GM18517 (cell line): ENCODE measurements around the gene HTR3B.
"Not testable (repeated sequence)": the region's sequence is repeated elsewhere in the genome, so short reads cannot be mapped to it uniquely, and the experiment has no call there.

Source experiments
- ATAC-seq: cut with Tn5 transposase; IDR thresholded peaks from one replicate; pipeline ENCODE4 v1.9.1; 2021; ENCODE audit warnings: mild to moderate bottlenecking, moderate library complexity; ENCODE audit not compliant: unreplicated experiment

The HTR3B gene

DNA sequence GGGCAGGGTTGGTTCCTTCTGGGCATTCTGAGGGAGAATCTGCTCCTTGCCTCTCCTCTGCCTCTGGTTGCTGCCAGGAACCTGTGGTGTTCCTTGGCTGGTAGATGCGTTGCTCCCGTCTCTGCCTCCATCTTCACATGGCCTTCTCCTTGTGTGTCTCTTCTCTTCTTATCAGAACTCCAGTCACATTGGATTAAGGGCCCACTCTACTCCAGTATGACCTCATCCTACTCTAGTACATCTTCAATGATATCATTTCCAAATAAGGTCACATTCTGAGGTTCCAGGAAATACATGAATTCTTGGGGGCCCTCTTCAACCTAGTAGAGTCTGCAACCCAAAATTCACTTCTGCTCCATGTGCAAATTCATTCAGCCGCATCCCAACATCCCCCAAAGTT is 33.3 kb downstream of the HTR3B start:
- ATAC-seq = no peak

DNA sequence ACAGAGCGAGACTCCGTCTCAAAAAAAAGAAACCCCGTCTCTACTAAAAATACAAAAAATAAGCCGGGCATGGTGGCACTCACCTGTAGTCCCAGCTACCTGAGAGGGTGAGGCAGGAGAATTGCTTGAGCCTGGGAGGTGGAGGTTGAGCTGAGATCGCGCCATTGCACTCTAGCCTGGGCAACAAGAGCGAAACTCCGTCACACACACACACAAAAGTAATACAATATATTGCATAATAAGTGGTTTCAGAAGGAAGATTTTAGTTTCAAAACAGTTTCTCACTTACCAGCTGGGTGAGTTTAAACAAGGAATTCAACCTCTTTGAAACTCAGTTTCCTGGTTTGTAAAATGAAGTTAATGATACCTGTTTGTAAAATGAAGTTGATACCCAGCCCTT is 37.7 kb downstream of the HTR3B start:
- no peak for ATAC-seq

- ATAC-seq = not testable (repeated sequence)
Measured at GRCh38 chr11:113946162-113946561, 41.6 kb downstream of the HTR3B start.

GRCh38 chr11:113947994-113948393 is 43.4 kb downstream of the HTR3B start:
- ATAC-seq = no peak

GRCh38 chr11:113949891-113950290 is 45.3 kb downstream of the HTR3B start:
- no peak for ATAC-seq

DNA sequence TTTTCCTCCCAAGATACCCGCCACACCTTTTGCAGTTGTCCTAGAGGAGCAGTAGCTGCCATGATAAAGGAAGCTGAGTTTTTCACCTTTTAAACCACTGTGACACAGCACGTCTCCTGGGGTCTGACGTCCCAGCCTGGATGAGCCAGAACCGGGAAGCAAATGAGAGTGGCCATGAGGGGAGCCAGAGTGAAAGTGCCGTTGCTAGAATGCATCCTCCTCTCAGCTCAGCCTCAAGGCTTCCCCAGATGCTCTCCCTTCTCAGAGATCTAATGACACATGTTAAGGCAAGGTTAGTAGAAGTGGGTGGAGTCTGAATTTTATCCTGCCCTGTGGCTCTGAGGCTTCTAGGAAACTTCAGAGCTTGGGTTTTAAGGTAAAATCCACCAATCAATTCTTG is 46.9 kb downstream of the HTR3B start:
- ATAC-seq = no peak

DNA sequence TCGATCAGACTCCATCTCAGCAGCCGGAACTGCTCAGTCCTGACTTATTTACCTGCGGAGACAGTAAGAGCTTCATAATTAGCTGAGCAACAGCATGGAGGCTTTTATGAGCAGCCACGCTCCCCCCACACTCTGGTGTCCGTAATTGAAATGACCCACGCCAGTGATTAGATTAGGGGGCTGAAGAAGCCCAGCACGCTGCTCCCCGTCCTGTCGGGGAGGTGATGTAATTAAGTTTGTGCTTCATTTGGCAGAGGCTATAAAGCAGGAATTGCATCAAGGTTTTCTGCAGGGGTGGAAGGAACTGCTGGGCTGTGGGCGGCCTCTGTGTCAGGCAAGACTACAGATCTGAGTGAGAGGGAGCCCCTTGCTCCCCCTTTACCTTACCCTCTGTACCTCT is 47.5 kb downstream of the HTR3B start:
- ATAC-seq = no peak

- ATAC-seq = no peak
Measured at GRCh38 chr11:113952588-113952987, 48.0 kb downstream of the HTR3B start.

GRCh38 chr11:113954235-113954634 is 49.6 kb downstream of the HTR3B start:
- no peak for ATAC-seq

- ATAC-seq = no peak
Measured at GRCh38 chr11:113956986-113957385, 52.4 kb downstream of the HTR3B start.

DNA sequence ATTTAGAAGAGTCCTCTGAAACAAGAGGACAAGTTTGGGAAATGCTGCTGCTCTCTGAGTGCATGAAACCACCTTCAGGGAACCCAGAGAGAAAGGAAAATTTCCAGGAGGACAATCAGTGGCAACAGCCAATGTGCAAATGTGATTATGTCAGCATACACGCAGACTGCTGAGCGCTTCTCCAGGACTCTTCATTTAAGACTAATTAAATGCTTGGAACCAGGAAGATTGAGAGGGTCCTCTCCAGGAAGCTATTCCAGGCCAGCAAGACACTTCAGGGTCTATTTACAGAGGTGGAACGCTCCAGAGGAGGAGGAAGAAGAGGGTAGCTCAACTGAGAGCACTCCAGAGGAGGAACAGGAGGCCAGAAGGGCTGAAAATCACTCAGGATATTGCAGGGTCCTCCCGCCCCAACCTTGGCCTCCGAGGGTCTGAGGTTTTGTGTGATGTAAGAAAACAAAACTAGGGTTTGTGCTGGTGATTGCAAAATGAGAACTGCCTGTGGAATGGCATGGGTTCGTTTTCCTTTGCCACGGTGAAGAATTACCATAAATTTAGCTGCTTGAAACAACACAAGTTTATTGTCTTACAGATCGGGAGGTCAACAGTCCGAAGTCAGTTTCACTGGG is 56.2 kb downstream of the HTR3B start:
- no peak for ATAC-seq

- no peak for ATAC-seq
Measured at GRCh38 chr11:113967361-113967760, 62.8 kb downstream of the HTR3B start.

GRCh38 chr11:113971506-113972195 is 67.1 kb downstream of the HTR3B start:
- ATAC-seq = no peak

GRCh38 chr11:113974741-113975470 is 70.3 kb downstream of the HTR3B start, which contains the start of gene HTR3A:
HTR3A (plus strand) TSS chr11:113975108; CDS start chr11:113975326, 218 bp downstream.
- ATAC-seq = no peak

DNA sequence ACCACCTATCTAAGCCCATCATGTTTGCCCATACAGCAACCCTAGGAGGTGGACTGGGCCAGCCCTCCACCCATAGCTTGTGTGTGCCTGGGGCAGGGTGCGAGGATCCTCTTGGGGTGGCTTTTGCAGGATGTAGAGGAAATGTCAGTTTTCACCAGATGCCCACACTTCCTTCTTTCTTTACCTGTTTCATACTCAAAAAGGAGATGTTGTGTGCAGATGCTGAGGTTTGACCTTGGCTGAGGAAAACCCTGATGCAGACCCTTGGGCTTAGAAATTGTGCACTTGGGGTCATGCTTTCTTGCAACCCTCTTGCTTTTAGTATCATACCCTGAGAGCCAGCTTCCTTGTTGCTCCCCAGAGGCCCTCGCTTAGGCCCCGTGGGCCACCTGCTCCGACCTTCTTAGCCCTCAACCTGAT is 72.5 kb downstream of the HTR3B start:
- ATAC-seq = no peak

DNA sequence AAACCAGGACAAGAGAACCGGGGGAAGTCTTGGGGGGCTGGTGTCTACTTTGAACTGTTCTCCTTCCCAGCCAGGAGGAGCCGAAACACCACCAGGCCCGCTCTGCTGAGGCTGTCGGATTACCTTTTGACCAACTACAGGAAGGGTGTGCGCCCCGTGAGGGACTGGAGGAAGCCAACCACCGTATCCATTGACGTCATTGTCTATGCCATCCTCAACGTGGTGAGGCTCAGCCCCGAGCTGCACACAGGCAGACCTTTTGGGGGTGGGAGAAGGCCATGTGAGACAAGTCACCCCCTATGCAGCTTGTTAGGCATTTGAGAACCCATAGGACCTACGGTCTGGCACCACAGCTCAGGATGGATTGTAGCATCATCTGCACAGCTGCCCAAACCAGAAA is 73.1 kb downstream of the HTR3B start:
- ATAC-seq = no peak

GRCh38 chr11:113979431-113979830 is 74.8 kb downstream of the HTR3B start:
- ATAC-seq = no peak

GRCh38 chr11:113980785-113981184 is 76.2 kb downstream of the HTR3B start:
- no peak for ATAC-seq

DNA sequence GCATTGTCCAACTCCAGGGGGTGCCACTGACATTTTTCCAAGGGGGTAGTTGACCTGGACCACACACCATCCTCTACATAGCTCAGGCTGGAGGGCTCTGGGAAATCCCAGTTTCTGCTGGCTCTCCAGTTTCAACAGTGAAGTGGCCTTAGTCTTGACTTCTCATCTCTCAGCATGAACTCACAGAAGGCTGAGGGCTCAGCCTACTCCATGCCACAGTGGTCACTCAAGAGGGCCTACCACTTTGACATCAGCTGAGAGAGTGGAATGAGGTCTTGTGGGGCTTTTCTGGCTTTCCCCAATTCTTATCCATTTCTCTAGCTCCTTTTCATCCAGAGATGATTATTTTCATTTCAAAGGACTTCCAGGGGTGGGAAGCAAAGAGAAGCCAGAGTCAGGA is 77.7 kb downstream of the HTR3B start:
- no peak for ATAC-seq

- no peak for ATAC-seq
Measured at GRCh38 chr11:113984781-113985180, 80.2 kb downstream of the HTR3B start.

- ATAC-seq = no peak
Measured at GRCh38 chr11:113985906-113986305, 81.3 kb downstream of the HTR3B start.
